Measurements from ENCODE around the gene MRNIP.
"Not testable (repeated sequence)": the region's sequence is repeated elsewhere in the genome, so short reads cannot be mapped to it uniquely, and the experiment has no call there.

Gene MRNIP

DNA sequence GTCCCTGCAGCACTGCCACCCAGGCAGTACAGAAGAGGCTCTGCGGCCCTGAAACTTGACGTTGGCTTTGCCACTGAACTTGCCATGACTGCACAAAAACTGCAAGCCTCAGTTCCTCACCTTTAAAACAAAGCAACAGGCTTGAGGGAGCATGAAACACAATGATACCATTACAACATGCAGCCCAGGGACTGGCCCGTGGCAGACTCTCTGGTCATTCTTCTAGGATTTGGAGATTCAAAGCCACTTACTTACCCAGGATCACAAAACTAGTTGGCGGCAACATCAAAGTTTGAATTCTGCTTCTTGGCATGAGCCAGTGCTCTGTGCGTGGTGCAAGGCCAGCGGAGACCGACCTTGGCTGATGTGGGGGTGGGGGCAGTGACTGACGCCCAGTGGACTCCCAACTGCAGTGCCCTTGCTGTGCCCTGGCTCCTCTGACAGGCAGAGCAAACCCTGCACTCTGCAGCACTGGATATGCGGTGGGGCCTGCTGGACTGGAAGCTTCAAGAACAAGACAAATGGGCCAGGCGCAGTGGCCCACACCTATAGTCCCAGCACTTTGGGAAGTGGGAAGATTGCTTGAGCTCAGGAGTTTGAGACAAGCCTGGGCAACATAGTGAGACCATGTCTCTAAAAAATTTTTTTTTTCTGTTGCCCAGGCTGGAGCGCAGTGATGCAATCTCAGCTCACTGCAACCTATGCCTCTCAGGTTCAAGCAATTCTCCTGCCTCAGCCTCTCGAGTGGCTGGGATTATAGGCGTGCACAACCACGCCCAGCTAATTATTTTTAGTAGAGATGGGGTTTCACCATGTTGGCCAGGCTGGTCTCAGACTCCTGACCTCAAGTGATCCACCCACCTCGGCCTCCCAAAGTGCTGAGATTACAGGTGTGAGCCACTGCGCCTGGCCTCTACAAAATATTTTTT lies 19.0 kb downstream of the MRNIP start:
- DNase-seq (ENCODE audit: low spot score): no peak

DNA sequence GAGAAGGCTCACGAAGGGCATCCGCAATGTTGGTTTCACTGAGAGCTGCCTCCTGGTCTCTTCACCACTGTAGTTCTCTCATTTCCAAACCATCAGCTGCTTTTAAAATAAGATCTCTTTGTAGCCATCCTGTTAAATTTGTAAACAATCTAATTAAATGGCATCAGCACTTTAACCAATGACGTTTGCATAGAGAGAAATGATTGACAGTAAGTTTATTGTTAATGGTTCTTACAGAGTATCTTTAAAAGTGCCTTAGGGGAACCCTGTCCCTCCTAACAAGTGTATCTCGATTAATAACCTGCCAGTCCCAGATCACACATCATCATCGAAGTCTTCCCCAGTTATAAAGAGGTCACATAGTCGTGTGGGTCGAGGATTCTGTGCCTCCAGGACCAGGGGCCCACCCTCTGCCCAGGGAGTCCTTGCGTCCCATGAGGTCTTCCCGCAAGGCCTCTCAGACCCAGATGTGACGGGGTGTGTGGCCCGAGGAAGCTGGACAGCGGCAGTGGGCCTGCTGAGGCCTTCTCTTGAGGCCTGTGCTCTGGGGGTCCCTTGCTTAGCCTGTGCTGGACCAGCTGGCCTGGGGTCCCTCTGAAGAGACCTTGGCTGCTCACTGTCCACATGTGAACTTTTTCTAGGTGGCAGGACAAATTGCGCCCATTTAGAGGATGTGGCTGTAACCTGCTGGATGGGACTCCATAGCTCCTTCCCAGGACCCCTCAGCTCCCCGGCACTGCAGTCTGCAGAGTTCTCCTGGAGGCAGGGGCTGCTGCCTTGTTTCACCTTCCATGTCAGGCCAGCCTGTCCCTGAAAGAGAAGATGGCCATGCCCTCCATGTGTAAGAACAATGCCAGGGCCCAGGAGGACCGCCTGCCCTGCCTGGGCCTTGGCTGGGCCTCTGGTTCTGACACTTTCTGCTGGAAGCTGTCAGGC lies 21.3 kb downstream of the MRNIP start:
- no peak for DNase-seq (ENCODE audit: low spot score)

GRCh38 chr5:179836225-179837019 lies 22.2 kb downstream of the MRNIP start:
- DNase-seq (ENCODE audit: low spot score): no peak

GRCh38 chr5:179834871-179835270 lies 23.7 kb downstream of the MRNIP start:
- not testable (repeated sequence) for DNase-seq (ENCODE audit: low spot score)

DNA sequence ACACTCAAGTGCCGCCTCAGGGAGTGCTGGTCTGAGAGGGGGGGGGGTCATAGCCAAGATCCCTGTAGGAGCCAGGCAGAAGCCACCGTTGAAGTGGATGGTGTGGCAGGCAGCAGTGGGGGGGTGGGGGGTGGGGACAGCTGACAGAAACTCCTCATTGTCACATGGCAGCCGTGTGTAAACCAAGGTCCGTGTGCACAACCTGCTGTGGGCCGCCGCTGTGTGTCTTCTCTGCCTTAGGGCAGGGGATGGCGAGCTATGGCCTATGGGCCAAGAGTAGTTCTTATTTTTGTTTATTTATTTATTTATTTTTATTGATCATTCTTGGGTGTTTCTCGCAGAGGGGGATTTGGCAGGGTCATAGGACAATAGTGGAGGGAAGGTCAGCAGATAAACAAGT lies 24.5 kb downstream of the MRNIP start:
- no peak for DNase-seq (ENCODE audit: low spot score)

DNA sequence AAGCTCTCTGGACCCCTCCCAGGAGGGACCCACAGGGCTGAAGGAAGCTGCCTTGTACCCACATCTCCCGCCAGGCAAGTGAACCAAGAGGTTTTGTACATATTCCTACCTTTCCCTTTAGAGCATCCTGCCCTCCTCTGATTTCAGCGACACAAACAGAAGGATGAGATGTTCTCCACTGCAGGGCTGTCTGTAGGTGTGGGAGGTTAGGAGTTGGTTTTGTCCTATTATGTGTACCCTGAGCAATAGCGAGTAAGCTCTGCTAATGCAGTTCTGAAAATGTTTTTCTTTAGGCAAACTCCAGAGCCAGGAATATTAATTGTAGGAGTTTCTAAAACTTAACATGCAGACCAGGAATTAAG lies 24.9 kb downstream of the MRNIP start:
- DNase-seq (ENCODE audit: low spot score): no peak

DNA sequence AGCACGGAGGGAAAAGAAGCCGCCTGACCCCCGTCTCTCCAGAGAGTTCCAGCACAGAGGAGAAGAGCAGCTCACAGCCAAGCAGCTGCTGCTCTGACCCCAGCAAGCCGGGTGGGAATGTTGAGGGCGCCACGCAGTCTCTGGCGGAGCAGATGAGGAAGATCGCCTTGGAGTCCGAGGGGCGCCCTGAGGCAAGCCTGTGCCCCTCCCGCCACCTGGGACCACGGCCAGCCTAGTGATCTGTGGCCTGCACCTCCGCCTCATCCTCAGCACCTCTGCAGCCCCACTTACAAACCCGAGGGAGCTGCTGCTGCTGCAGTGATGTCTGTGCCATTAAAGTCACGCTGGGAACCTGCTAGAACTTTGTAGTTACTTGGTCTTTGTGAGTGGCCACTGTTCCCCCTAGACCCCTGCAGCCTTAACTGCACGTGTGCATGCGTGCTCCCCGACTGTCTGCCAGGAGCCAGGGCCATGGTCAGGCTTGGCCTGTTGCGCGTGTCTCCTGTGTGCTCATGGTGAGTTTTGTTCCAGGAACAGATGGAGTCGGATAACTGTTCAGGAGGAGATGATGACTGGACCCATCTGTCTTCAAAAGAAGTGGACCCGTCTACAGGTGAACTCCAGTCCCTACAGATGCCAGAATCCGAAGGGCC lies 25.4 kb downstream of the MRNIP start:
- DNase-seq (ENCODE audit: low spot score): no peak

DNA sequence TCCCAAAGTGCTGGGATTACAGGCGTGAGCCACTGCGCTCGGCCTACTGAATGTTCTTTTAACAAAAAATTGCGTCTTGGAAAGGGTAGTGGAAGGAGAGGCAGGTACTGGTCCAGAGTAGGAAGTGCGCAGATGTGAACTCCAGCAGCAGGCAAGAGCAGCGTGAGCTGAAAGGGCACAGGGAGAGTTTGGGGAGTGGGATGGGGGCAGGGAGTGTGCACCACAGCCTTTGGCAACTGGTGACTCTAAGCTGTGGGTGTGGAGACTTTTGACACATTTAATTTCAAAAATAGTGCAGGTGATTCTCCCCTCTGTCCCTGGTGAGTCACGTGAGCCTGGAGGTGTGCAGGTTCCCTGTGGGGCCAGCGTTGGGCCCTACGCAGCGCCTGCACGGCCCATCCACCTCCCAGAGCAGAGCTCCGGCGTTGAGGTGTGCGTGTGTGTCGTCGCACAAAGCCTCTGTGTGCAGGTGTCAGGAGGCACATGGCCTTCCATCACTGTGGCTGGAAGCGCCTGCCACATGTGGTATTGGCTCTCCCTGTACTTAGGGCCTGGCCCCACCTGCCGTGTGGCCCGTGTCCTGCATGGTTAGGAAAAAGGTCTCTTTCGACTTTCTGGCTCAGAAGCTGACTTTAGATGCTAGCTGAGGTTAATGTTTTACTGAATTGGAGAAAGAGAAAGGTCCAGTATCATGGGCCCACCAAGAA lies 26.4 kb downstream of the MRNIP start:
- no peak for DNase-seq (ENCODE audit: low spot score)

DNA sequence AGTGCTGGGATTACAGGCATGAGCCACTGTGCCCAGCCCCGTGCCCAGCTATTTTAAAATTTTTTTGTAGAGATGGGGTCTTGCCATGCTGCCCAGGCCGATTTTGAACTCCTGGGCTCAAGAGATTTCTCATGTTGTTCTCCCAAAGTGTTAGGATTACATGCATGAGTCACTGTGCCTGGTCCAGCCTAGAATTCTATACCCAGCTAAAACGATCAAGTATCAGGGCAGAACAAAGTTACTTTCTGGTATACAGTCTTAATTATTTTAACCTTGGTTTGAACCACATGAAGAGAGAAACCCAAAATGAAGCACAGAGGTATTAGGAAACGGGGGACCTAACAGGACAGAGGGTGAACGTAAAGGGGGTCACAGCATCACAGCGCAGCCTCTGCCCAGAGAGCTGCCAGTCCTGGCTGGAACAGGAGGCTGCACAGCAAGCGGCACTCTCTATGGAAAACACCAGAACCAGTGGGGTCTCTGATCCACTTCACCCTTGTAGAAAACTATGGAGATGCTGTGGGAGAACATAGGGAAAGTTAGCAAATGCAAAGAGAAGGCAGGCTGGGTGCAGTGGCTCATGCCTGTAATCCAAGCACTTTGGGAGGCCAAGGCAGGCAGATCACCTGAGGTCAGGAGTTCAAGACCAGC lies 27.7 kb downstream of the MRNIP start:
- no peak for DNase-seq (ENCODE audit: low spot score)

- no peak for DNase-seq (ENCODE audit: low spot score)
Measured at GRCh38 chr5:179829732-179830435, 28.7 kb downstream of the MRNIP start.

DNA sequence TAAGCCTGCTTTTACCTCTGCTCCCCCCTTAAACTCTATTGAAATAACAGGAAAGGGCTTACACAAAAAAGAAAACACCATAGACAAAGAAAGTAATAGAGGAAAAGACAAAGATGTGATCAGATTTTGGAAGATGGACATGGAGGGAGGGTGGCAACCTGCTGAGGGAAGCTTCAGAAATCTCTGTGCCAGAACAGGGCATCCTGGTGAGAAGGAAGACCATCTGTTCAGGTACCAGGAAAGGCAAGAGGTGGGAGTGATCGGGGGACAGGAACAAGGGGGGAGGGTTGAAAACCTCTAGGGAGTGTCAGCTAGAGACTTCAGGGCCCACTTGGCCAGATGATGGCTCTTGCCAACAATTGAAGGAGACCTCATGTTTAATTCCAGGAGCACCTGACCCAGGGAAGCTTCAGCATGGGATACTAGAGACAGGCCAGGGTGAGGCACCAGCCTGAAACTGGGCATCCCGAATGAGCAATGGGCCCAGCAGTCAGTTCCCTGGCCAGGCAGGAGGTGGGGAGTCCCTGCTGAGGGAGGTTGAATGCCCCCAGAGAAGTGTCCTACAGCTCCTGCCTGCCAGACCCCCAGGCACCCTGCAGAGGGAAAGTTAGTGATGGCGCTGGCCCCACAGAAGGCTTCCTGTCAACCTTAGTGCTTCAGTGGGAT lies 29.7 kb downstream of the MRNIP start:
- no peak for DNase-seq (ENCODE audit: low spot score)

GRCh38 chr5:179827680-179828079 lies 30.9 kb downstream of the MRNIP start:
- no peak for DNase-seq (ENCODE audit: low spot score)

DNA sequence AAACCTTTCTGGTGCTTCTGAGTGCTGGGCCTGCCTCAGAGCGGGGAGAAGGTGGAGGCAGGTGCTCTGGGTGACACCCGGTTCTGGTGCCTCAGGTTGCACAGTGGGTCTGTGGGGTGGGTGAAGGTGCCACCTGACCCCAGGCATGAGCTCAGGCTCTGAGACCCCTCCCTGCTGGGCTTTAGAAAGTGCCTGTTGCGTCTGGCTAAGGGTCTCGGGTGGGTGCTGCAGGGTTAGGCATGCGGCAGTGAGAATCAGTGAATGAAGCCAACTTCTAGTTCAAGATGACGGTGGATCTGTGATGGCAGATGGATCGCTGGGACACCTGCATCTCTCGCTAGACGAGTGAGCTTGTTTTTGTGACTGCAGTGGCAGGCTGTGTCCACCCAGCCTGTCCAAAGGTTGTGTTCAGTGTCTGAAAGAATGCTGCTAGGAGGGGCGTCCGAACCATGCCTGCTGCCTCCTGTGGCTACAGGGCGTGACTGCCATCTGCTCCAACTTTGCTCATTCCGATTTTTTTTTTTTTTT lies 32.9 kb downstream of the MRNIP start:
- no peak for DNase-seq (ENCODE audit: low spot score)

GRCh38 chr5:179824745-179825112 lies 33.9 kb downstream of the MRNIP start:
- no peak for DNase-seq (ENCODE audit: low spot score)

GRCh38 chr5:179823937-179824744 lies 34.5 kb downstream of the MRNIP start:
- no peak for DNase-seq (ENCODE audit: low spot score)

- no peak for DNase-seq (ENCODE audit: low spot score)
Measured at GRCh38 chr5:179822444-179822990, 36.1 kb downstream of the MRNIP start.

DNA sequence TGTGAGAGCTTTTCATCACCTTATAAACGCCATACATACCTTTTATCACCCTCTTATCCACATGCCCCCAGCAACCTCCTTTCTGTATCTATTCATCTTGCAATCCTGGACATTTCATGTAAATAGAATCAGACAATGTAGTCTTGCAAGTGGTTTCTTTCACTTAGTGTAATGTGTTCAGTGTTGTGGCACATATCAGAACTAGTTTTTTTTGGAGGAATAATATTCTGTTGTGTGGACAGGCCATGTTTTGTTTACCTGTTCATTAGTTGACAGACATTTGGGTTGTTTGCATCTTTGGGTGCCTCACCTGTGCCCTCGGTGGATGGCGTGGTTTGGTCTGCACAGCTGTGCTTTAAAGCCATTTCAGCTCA lies 36.6 kb downstream of the MRNIP start:
- DNase-seq (ENCODE audit: low spot score): no peak
